HG02884 (cell line): ENCODE measurements around the gene NOL3.
A peak's percentile ranks its signal among the peaks of the same experiment; 100 is the strongest.
"Not testable (repeated sequence)": the region's sequence is repeated elsewhere in the genome, so short reads cannot be mapped to it uniquely, and the experiment has no call there.

Source experiments
- ATAC-seq: cut with Tn5 transposase; IDR thresholded peaks from one replicate; pipeline ENCODE4 v1.9.1; 2021; ENCODE audit warnings: mild to moderate bottlenecking, moderate library complexity; ENCODE audit not compliant: unreplicated experiment

NOL3 gene

GRCh38 chr16:67170168-67170948 is at the start of gene NOL3:
Gene NOL3, plus strand, starts transcription at chr16:67170538.
- ATAC-seq: peak; percentile 40

GRCh38 chr16:67122799-67123198 is 47.5 kb upstream of the NOL3 start:
- not testable (repeated sequence) for ATAC-seq

DNA sequence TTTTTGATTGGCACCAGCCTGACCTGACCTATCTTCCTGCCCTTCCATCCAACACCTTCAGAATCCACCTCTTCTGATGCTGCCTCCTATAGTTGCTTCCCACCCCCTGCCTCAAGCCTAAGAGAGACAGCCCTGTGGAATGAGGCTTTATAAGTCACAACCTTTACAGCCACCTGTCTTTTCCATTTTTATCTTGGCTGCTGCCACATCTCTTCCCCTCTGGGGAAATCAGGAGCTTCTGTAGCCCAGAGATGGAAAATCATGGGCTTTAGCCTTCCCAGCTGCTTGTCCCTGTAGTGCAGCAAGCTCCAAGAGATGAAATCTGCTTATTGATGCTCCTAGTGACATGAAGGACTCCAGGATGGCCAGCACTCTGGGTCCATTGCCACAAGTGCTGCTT is 41.9 kb upstream of the NOL3 start:
- no peak for ATAC-seq

- ATAC-seq: no peak
These were observed 41.5 kb upstream of the NOL3 start for GRCh38 chr16:67128887-67129286.

DNA sequence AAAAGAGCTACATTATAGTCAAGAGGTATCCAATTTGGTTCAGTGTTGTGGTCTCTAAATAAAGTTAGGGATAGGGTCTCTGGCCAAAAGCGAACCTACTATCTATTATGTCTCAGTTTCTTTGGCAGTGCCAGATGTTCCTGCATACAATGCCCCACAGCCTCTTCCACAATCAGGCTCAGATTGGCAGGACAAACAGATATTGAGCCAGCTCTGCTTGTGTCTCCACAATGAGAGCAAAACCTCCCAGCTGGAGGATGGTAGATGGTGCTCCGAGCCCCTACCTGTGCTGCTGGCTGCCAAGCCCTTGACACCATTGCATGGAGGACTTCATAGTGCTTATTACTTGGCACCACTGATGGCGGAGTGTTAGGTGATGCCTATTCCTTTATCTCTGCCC is 40.9 kb upstream of the NOL3 start:
- no peak for ATAC-seq

- ATAC-seq: no peak
These were observed 32.7 kb upstream of the NOL3 start for GRCh38 chr16:67137605-67138004.

DNA sequence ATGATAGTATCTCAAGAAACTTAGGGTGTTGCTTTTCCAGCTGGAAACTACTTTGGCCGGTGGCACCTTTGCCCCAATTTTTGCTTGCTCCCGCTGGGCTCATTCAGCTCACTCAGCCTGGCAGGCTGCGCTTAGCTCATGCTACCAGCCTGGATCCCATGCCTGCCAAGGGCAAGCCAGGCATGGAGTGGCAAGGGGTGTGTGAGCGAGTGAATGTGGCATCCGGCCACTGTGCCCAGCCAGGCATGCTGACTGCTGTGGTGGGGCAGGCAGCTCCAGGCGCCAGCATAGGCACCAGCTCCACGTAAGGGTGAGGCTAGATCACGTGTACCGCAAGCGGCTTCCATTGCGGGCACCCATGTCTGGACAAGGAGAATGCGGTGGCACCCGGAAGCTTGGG is 28.9 kb upstream of the NOL3 start:
- no peak for ATAC-seq

DNA sequence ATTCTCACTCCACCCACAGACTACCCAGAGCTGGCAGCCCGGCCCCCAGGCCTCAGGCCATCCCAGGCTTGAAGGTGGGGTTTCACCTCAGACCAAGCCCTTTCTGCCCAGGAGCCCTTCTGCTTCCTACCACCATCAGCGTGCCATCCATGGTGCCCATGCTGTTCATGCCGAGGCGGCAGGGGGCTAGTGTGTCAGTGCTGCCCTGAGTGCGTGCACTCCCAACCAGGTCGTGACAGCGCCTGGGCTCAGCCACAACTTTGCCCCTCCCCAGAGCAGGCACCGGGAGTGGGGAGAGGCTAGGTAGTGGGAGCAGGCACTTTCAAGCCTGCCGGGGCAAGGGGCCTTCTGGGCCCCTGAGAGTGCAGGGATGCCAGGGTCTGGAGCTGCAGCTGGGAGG is 28.0 kb upstream of the NOL3 start:
- no peak for ATAC-seq

- no peak for ATAC-seq
These were observed 25.4 kb upstream of the NOL3 start for GRCh38 chr16:67144943-67145342.

- no peak for ATAC-seq
These were observed 24.6 kb upstream of the NOL3 start for GRCh38 chr16:67145746-67146145.

DNA sequence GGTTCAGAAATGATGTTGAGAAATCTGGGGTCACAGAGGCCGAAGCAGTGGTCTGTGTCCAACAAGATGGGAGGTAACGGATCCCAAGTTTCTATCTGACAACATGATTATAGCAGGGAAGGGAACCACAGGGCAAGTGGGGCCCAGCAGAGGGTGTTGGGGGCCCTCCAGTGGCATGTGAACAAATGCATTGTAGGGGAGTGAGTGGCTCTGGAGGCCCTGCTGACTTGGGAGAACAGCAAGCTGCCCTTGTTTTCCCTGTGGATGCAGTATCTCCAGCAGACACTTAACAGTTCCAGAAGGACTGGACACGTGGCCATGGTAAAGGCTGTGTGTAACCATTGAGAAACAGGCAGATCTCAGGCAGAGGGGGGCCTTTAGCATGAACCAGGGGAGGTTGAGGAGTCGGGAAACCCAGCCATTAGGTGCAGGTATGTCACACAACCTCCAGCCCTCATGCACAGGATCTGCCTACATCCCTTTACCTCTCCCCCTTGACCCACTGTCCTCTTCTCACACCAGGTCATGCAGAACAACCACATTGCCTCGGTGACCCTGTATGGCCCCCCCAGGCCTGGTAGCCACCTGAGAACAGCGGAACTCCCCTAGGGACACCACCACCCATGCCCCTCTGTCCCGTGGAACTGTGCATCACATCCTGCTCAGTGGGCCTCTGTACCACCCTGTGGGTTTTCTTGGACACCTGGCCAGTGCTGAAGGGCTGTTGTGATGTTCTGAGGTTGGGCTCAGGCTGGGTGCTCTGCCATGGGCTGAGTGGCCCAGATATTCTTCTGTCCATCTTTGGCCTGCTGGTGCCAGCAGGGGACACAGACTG is 23.6 kb upstream of the NOL3 start:
- ATAC-seq: no peak

GRCh38 chr16:67147437-67148140 is 22.7 kb upstream of the NOL3 start:
- no peak for ATAC-seq

GRCh38 chr16:67148221-67148620 is 22.1 kb upstream of the NOL3 start:
- ATAC-seq: no peak

- ATAC-seq: no peak
These were observed 21.6 kb upstream of the NOL3 start for GRCh38 chr16:67148656-67149275.

DNA sequence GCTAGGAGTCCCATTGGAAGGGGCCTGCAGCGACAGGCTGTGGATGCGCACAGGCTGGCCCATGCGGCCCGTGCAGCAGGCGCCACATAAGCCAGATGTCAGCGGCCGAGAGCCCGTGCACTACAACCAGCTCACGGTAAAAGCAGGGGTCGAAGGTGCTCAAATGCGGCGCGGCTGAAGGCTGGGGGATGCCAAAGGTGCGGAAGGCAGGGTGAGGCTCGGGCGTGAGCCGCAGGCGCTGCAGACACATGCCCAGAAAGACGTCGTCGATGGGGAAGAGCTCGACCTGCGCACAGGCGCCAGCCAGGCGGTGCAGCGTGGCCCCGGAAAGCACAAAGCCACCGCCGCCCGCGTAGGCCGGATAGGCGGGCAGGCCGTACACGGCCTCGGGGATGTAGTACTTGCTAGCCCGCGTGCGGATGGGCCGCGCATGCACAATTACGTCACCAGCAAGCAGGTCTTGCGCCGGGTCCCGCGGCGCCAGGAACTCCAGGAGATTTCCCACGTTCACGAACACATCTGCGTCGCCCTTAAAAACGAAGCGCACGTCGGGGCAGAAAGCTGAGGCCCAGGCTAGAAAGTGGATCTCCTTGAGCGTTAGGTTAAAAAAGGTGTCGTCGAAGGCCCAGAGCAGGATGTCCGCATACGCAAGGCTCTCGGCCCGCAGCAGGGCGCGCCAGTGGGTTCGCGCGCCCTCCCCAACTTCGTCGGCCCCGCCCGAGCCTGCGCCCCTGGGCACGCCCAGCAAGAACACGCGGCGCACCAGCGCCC is 20.9 kb upstream of the NOL3 start:
- ATAC-seq: no peak

GRCh38 chr16:67150047-67150832 is 20.1 kb upstream of the NOL3 start:
- ATAC-seq: no peak

GRCh38 chr16:67150833-67151396 is 19.4 kb upstream of the NOL3 start, which contains the start of gene B3GNT9:
Gene B3GNT9, minus strand, starts transcription at chr16:67150998. Its CDS starts 513 bp downstream, at chr16:67150485.
- ATAC-seq: no peak

DNA sequence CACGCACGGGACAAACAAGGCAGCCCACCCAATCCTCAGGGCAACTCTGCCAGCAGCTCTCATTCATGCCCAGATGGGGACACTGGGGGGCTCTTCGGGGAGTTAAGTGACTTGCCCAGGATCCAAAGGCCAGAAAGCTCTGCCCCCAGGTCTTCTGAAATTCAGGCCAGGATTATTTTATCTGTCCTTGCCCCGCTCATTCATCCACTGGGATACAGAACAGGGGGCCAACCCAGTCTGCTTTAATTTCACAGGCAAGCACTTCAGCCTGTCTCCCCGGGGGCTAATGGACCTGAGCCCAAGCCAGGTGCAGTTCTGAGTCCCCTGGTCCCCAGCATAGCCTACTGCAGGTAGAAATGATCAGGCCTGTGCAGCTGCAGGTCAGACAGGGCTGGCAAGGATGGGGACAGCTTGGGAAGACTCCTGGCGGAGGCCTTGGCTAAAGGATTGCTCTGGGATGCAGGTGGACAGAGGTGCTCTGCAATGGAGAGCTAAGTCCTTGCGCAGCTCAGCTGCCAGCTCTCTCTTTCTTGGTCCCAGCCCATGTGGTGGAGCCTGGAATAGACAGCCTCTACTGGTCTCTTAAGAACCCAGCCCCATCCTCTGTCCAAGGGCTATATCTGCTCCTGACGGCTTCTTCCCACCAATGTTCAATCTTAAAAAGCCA is 18.8 kb upstream of the NOL3 start:
- no peak for ATAC-seq
